Mesendoderm (in vitro differentiated cells): ENCODE data around the gene CALD1.
A peak's percentile ranks its signal among the peaks of the same experiment; 100 is the strongest.

Experiments
- DNase-seq: peaks from one replicate; pipeline ENCODE4 v3.0.0; 2013
- H2AK5ac ChIP-seq: 2 replicates; pipeline ENCODE4 v1.6.1; 2013; ENCODE audit warnings: low read length, inconsistent platforms
- H2BK120ac ChIP-seq: 2 replicates; pipeline ENCODE4 v1.6.1; 2013; ENCODE audit warnings: low read depth, mild to moderate bottlenecking, low read length, moderate library complexity, mixed read lengths
- H2BK15ac ChIP-seq: replicated peaks from 2 replicates; pipeline ENCODE4 v1.6.1; 2013; ENCODE audit warnings: low read depth, mild to moderate bottlenecking, moderate library complexity
- H2BK5ac ChIP-seq: 2 replicates; pipeline ENCODE4 v1.6.1; 2013; ENCODE audit warnings: low read length, inconsistent platforms
- H3K18ac ChIP-seq: 2 replicates; pipeline ENCODE4 v1.6.1; 2013; ENCODE audit warnings: mild to moderate bottlenecking, low read length, mixed read lengths
- H3K23ac ChIP-seq: one replicate; pipeline ENCODE4 v1.6.1; 2013; ENCODE audit warnings: low read length
- H3K27ac ChIP-seq: 2 replicates; pipeline ENCODE4 v1.5.1; 2013; ENCODE audit warnings: low read depth, mild to moderate bottlenecking, inconsistent platforms, low read length, moderate library complexity
- H3K27me3 ChIP-seq: 2 replicates; pipeline ENCODE4 v1.6.1; 2013; ENCODE audit warnings: low read length, control low read depth, mild to moderate bottlenecking, inconsistent platforms; ENCODE audit not compliant: insufficient read depth, poor library complexity
- H3K36me3 ChIP-seq: 2 replicates; pipeline ENCODE4 v1.6.1; 2013; ENCODE audit warnings: low read length, inconsistent platforms; ENCODE audit not compliant: control insufficient read depth, insufficient read depth
- H3K4ac ChIP-seq: one replicate; pipeline ENCODE4 v1.6.1; 2013; ENCODE audit warnings: low read depth, mild to moderate bottlenecking, low read length, moderate library complexity
- H3K4me1 ChIP-seq: 2 replicates; pipeline ENCODE4 v1.6.1; 2013; ENCODE audit warnings: low read depth, low read length, inconsistent platforms; ENCODE audit not compliant: control insufficient read depth
- H3K4me2 ChIP-seq: 2 replicates; pipeline ENCODE4 v1.6.1; 2013; ENCODE audit warnings: low read length
- H3K4me3 ChIP-seq: 2 replicates; pipeline ENCODE4 v1.5.1; 2013; ENCODE audit warnings: mild to moderate bottlenecking, low read length
- H3K56ac ChIP-seq: one replicate; pipeline ENCODE4 v1.6.1; 2013; ENCODE audit warnings: low read length
- H3K79me1 ChIP-seq: 2 replicates; pipeline ENCODE4 v1.6.1; 2013; ENCODE audit warnings: low read length, inconsistent platforms
- H3K79me2 ChIP-seq: 2 replicates; pipeline ENCODE4 v1.6.1; 2013; ENCODE audit warnings: mild to moderate bottlenecking, low read length; ENCODE audit not compliant: control insufficient read depth, insufficient read depth
- H3K9ac ChIP-seq: 2 replicates; pipeline ENCODE4 v1.6.1; 2013; ENCODE audit warnings: low read length, inconsistent platforms
- H4K5ac ChIP-seq: one replicate; pipeline ENCODE4 v1.6.1; 2013; ENCODE audit warnings: low read length
- H4K8ac ChIP-seq: one replicate; pipeline ENCODE4 v1.6.1; 2013; ENCODE audit warnings: low read depth, mild to moderate bottlenecking, control low read depth, low read length, moderate library complexity
- WGBS: extraction: QIAGEN DNeasy Blood & Tissue Kit; methylation state at CpG from one replicate; pipeline ENCODE4 v1.1.7; 2013; ENCODE audit warnings: low lambda C conversion rate, missing lambda C conversion rate; ENCODE audit not compliant: insufficient coverage; ENCODE audit errors: extremely low coverage; 5-methylcytosine and 5-hydroxymethylcytosine counted together

CALD1 gene

GRCh38 chr7:134859783-134860182 lies 80.3 kb downstream of the CALD1 start:
- Histone ChIP-seq H3K27me3 (no peaks in the 10 kb centered on the region), H2BK120ac (no peak overlapping the region), H3K27ac (no peak overlapping the region), H3K56ac (no peak overlapping the region), H3K4me3 (no peak overlapping the region), H2AK5ac (no peak overlapping the region), H3K4me2 (no peak overlapping the region), H3K4ac (no peak overlapping the region), H2BK15ac (no peak overlapping the region), H3K4me1 (peaks cover 5% of the 10 kb centered on the region), H4K8ac (no peak overlapping the region), H3K18ac (no peak overlapping the region), H3K36me3 (no peaks in the 10 kb centered on the region), H3K79me1 (peaks cover 2% of the 10 kb centered on the region), H4K5ac (no peak overlapping the region), H3K79me2 (peaks cover 15% of the 10 kb centered on the region), H3K9ac (no peak overlapping the region), H2BK5ac (no peak overlapping the region), H3K23ac (no peak overlapping the region)
- DNase-seq = no peak
- WGBS = no CpG with 5 or more reads among the region's 1 CpG

GRCh38 chr7:134865001-134865845 lies 85.8 kb downstream of the CALD1 start:
- Histone ChIP-seq H3K4me3 (no peak overlapping the region), H2BK120ac (no peak overlapping the region), H3K27ac (peak overlapping the region; percentile 28), H4K5ac (no peak overlapping the region), H3K56ac (peak overlapping the region; percentile 73), H4K8ac (no peak overlapping the region), H3K27me3 (no peaks in the 10 kb centered on the region), H2BK15ac (no peak overlapping the region), H3K23ac (no peak overlapping the region), H3K79me2 (peaks cover 5% of the 10 kb centered on the region), H3K4me2 (no peak overlapping the region), H3K4ac (no peak overlapping the region), H3K4me1 (peaks cover 5% of the 10 kb centered on the region), H2BK5ac (peak overlapping the region; percentile 52), H3K36me3 (no peaks in the 10 kb centered on the region), H3K79me1 (peaks cover 2% of the 10 kb centered on the region), H3K9ac (no peak overlapping the region), H2AK5ac (peak overlapping the region; percentile 41), H3K18ac (peak overlapping the region; percentile 35)
- no CpG with 5 or more reads among the region's 9 CpGs for WGBS
- peak; percentile 84 for DNase-seq

DNA sequence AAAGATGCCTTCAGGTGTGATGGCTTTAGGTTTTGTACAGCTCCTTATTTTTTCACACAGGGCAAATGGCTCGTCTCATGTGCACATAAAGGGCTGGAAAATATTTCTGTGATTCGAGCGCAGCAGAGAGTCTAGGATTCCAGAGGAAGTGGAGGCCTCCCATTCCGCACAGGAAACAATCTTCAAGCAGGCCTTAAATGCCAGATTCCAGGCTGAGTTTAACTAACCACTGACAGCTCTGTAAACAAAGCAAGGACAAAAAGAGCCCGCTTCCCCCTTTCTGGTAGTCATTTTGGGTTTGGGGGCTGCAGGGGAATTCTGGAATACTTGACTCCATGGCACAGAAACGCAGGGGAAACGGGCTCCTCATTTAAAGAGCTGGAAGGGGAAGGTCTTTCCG lies 87.2 kb downstream of the CALD1 start:
- no peak overlapping the region for H3K23ac ChIP-seq
- DNase-seq = no peak
- peaks cover 5% of the 10 kb centered on the region for H3K4me1 ChIP-seq
- no peak overlapping the region for H3K4ac ChIP-seq
- no peaks in the 10 kb centered on the region for H3K27me3 ChIP-seq
- H4K5ac ChIP-seq = no peak overlapping the region
- no peak overlapping the region for H2AK5ac ChIP-seq
- no peaks in the 10 kb centered on the region for H3K36me3 ChIP-seq
- no peak overlapping the region for H2BK120ac ChIP-seq
- no peak overlapping the region for H3K9ac ChIP-seq
- H3K4me2 ChIP-seq = no peak overlapping the region
- H4K8ac ChIP-seq = no peak overlapping the region
- H3K27ac ChIP-seq = no peak overlapping the region
- H3K18ac ChIP-seq = peak overlapping the region; percentile 5
- peaks cover 2% of the 10 kb centered on the region for H3K79me1 ChIP-seq
- H3K4me3 ChIP-seq = no peak overlapping the region
- H2BK5ac ChIP-seq = no peak overlapping the region
- H3K56ac ChIP-seq = peak overlapping the region; percentile 26
- no peak overlapping the region for H2BK15ac ChIP-seq
- H3K79me2 ChIP-seq = peaks cover 2% of the 10 kb centered on the region
- no CpG with 5 or more reads among the region's 8 CpGs for WGBS

GRCh38 chr7:134870156-134870555 lies 90.7 kb downstream of the CALD1 start:
- Histone ChIP-seq H3K4me1 (peaks cover 4% of the 10 kb centered on the region), H4K5ac (no peak overlapping the region), H4K8ac (no peak overlapping the region), H3K23ac (no peak overlapping the region), H3K27me3 (no peaks in the 10 kb centered on the region), H2AK5ac (no peak overlapping the region), H3K9ac (no peak overlapping the region), H3K4ac (no peak overlapping the region), H3K27ac (no peak overlapping the region), H3K56ac (no peak overlapping the region), H3K79me1 (no peaks in the 10 kb centered on the region), H2BK15ac (no peak overlapping the region), H3K79me2 (peaks cover 4% of the 10 kb centered on the region), H3K4me3 (no peak overlapping the region), H2BK120ac (no peak overlapping the region), H3K4me2 (no peak overlapping the region), H2BK5ac (no peak overlapping the region), H3K18ac (no peak overlapping the region), H3K36me3 (no peaks in the 10 kb centered on the region)
- DNase-seq = no peak
- WGBS = no CpG with 5 or more reads among the region's 5 CpGs

- Histone ChIP-seq H3K4ac (no peak overlapping the region), H2BK5ac (no peak overlapping the region), H3K36me3 (no peaks in the 10 kb centered on the region), H3K4me2 (no peak overlapping the region), H3K4me3 (no peak overlapping the region), H3K4me1 (no peaks in the 10 kb centered on the region), H3K79me2 (peaks cover 4% of the 10 kb centered on the region), H3K23ac (no peak overlapping the region), H2BK120ac (no peak overlapping the region), H3K9ac (no peak overlapping the region), H2BK15ac (no peak overlapping the region), H3K18ac (no peak overlapping the region), H3K27me3 (no peaks in the 10 kb centered on the region), H3K79me1 (no peaks in the 10 kb centered on the region), H4K8ac (no peak overlapping the region), H3K56ac (no peak overlapping the region), H2AK5ac (no peak overlapping the region), H4K5ac (no peak overlapping the region), H3K27ac (no peak overlapping the region)
- no peak for DNase-seq
- no CpG with 5 or more reads among the region's 1 CpG for WGBS
Measured at GRCh38 chr7:134870781-134871180, 91.3 kb downstream of the CALD1 start.

- H3K23ac ChIP-seq = no peak overlapping the region
- no peak overlapping the region for H4K5ac ChIP-seq
- H2BK5ac ChIP-seq = no peak overlapping the region
- no peak overlapping the region for H3K9ac ChIP-seq
- H3K56ac ChIP-seq = no peak overlapping the region
- no peaks in the 10 kb centered on the region for H3K36me3 ChIP-seq
- no peaks in the 10 kb centered on the region for H3K4me1 ChIP-seq
- H3K79me1 ChIP-seq = peaks cover 2% of the 10 kb centered on the region
- H2AK5ac ChIP-seq = no peak overlapping the region
- H2BK15ac ChIP-seq = no peak overlapping the region
- H3K27ac ChIP-seq = no peak overlapping the region
- peaks cover 4% of the 10 kb centered on the region for H3K79me2 ChIP-seq
- no peak overlapping the region for H3K18ac ChIP-seq
- DNase-seq = no peak
- H3K4me2 ChIP-seq = no peak overlapping the region
- no CpG with 5 or more reads among the region's 6 CpGs for WGBS
- no peak overlapping the region for H3K4me3 ChIP-seq
- H3K27me3 ChIP-seq = no peaks in the 10 kb centered on the region
- no peak overlapping the region for H4K8ac ChIP-seq
- H3K4ac ChIP-seq = no peak overlapping the region
- H2BK120ac ChIP-seq = no peak overlapping the region
Measured at GRCh38 chr7:134873253-134873652, 93.8 kb downstream of the CALD1 start.
